HepG2 (cell line): Measurements from ENCODE around the gene FLAD1. TPM values are rescaled to one million over a fixed set of nuclear protein-coding genes. Genes with fewer than 3 reads are reported as not detected.

Experiments
- AHDC1 ChIP-seq: sonication (generic); formaldehyde crosslinking; IDR thresholded peaks from 2 replicates; pipeline ENCODE4 v1.5.1; 2020; ENCODE audit warnings: mild to moderate bottlenecking, missing genetic modification reagents, borderline replicate concordance
- ATF7-NPFF ChIP-seq: sonication (generic); formaldehyde crosslinking; IDR thresholded peaks from 2 replicates; pipeline ENCODE4 v1.8.1; 2023; ENCODE audit warnings: mild to moderate bottlenecking, low read depth, missing genetic modification reagents, moderate library complexity
- BCL6 ChIP-seq: IDR thresholded peaks from 2 replicates; pipeline ENCODE4 v1.6.1; 2016; ENCODE audit warnings: missing genetic modification reagents, missing compliant biosample characterization
- FUBP1 ChIP-seq: sonication (generic); formaldehyde crosslinking; IDR thresholded peaks from 2 replicates; pipeline ENCODE4 v1.5.1; 2020; ENCODE audit warnings: missing genetic modification reagents, mild to moderate bottlenecking, borderline replicate concordance
- GFI1 ChIP-seq: sonication (generic); formaldehyde crosslinking; IDR thresholded peaks from 2 replicates; pipeline ENCODE4 v1.5.0; 2020; ENCODE audit warnings: missing genetic modification reagents, mild to moderate bottlenecking, borderline replicate concordance
- HMG20A ChIP-seq: IDR thresholded peaks from 2 replicates; pipeline ENCODE4 v1.6.1; 2016; ENCODE audit warnings: borderline replicate concordance
- HNF1B ChIP-seq: sonication (generic); formaldehyde crosslinking; IDR thresholded peaks from 2 replicates; pipeline ENCODE4 v1.5.1; 2020; ENCODE audit warnings: mild to moderate bottlenecking, moderate library complexity, missing genetic modification reagents
- ISL2 ChIP-seq: sonication (generic); formaldehyde crosslinking; IDR thresholded peaks from 2 replicates; pipeline ENCODE4 v1.5.0; 2020; ENCODE audit warnings: missing genetic modification reagents
- POGZ ChIP-seq: sonication (generic); formaldehyde crosslinking; IDR thresholded peaks from 2 replicates; pipeline ENCODE4 v1.4.0; 2020; ENCODE audit warnings: mild to moderate bottlenecking, missing genetic modification reagents
- REXO4 ChIP-seq: sonication (generic); formaldehyde crosslinking; IDR thresholded peaks from 2 replicates; pipeline ENCODE4 v1.8.0; 2022; ENCODE audit warnings: missing genetic modification reagents, mild to moderate bottlenecking, borderline replicate concordance
- SALL2 ChIP-seq: sonication (generic); formaldehyde crosslinking; IDR thresholded peaks from 2 replicates; pipeline ENCODE4 v1.8.1; 2023; ENCODE audit warnings: mild to moderate bottlenecking, missing genetic modification reagents, inconsistent platforms
- ZBTB43 ChIP-seq: sonication (generic); formaldehyde crosslinking; conservative IDR thresholded peaks from 2 replicates; pipeline ENCODE4 v1.4.0; 2020; ENCODE audit warnings: missing genetic modification reagents
- ZNF205 ChIP-seq: IDR thresholded peaks from 2 replicates; pipeline ENCODE4 v1.6.1; 2018; ENCODE audit warnings: missing biosample characterization, missing genetic modification reagents
- ZNF3 ChIP-seq: IDR thresholded peaks from 2 replicates; pipeline ENCODE4 v1.7.0; 2017; ENCODE audit warnings: inconsistent platforms
- ZNF335 ChIP-seq: sonication (generic); formaldehyde crosslinking; IDR thresholded peaks from 2 replicates; pipeline ENCODE4 v1.4.0; 2020; ENCODE audit warnings: missing genetic modification reagents
- ZNF83 ChIP-seq: sonication (generic); formaldehyde crosslinking; IDR thresholded peaks from 2 replicates; pipeline ENCODE4 v1.4.0; 2020; ENCODE audit warnings: missing genetic modification reagents, mild to moderate bottlenecking, borderline replicate concordance
- ZSCAN29 ChIP-seq: sonication (generic); formaldehyde crosslinking; conservative IDR thresholded peaks from 2 replicates; pipeline ENCODE4 v1.4.0; 2020; ENCODE audit warnings: mild to moderate bottlenecking, missing genetic modification reagents
- polyA plus RNA-seq, 8 experiments: library from polyadenylated mRNA; depleted of rRNA in 3 of 8; stranded (reverse) in 7 of 8; unstranded in 1 of 8; fragments of >200 nt; fragmentation: Illumina TruSeq in 4 of 8; extraction: Trizol in 4 of 8; gene quantifications; 2 replicates each; pipeline versions ENCODE4 v1.2.1 to v1.2.3, GENCODE V29; 2011 to 2016; ENCODE audit warnings: low read depth in 4 of 8, missing spikeins in 1 of 8, mixed read lengths in 1 of 8; ENCODE audit not compliant: insufficient read depth in 1 of 8
- total RNA-seq, 5 experiments: library from RNA; depleted of rRNA; stranded (reverse); fragments of >200 nt; fragmentation: Illumina TruSeq; extraction: Trizol; gene quantifications; 2 replicates each; pipeline ENCODE4 v1.2.3, GENCODE V29; 2016; ENCODE audit warnings: low read depth in 1 of 5

The FLAD1 gene
- total and polyA plus RNA-seq, 2 of the 13 experiments (the other 11 are each of a cell fraction or from before 2014, with no cell fraction given) = 25.9 to 32.8 TPM

- TF ChIP-seq ISL2 (CRISPR knock-in tag) = 0 out of 2 replicates have a peak, but pooled peaks have one; percentile 33
- no peak for TF ChIP-seq ZNF335 (CRISPR knock-in tag)
- TF ChIP-seq FUBP1 = no peak
- no peak for TF ChIP-seq GFI1
- 0 out of 2 replicates have a peak, but pooled peaks have one; percentile 17 for TF ChIP-seq BCL6 (CRISPR knock-in tag)
- no peak for TF ChIP-seq AHDC1 (CRISPR knock-in tag)
- TF ChIP-seq HNF1B (CRISPR knock-in tag) = no peak
- no peak for TF ChIP-seq ZBTB43 (CRISPR knock-in tag)
- TF ChIP-seq POGZ (CRISPR knock-in tag) = no peak
- peak; percentile 58; the same call in 1 of the 2 replicates for TF ChIP-seq SALL2 (CRISPR knock-in tag)
- no peak for TF ChIP-seq ZNF83 (CRISPR knock-in tag)
- TF ChIP-seq ZNF3 (CRISPR knock-in tag) = no peak
- TF ChIP-seq HMG20A (CRISPR knock-in tag) = no peak
- TF ChIP-seq ZNF205 (CRISPR knock-in tag) = 0 out of 2 replicates have a peak, but pooled peaks have one; percentile 30
- TF ChIP-seq ATF7-NPFF (CRISPR knock-in tag) = peak; percentile 53; the same call in 1 of the 2 replicates
- no peak for TF ChIP-seq REXO4
- TF ChIP-seq ZSCAN29 (CRISPR knock-in tag) = no peak
Observed at GRCh38 chr1:155003766-155004351, 20.7 kb downstream of the FLAD1 start (continued).
